ENCODE data around the gene CDO1.

CDO1 gene

GRCh38 chr5:115785381-115786065 is 30.9 kb downstream of the CDO1 start:
- DNase-seq (ENCODE audit: low read depth) = no peak

GRCh38 chr5:115778417-115778816 is 38.0 kb downstream of the CDO1 start:
- no peak for DNase-seq (ENCODE audit: low read depth)

GRCh38 chr5:115776989-115777388 is 39.5 kb downstream of the CDO1 start:
- DNase-seq (ENCODE audit: low read depth) = no peak

- no peak for DNase-seq (ENCODE audit: low read depth)
Measured at GRCh38 chr5:115775999-115776398, 40.5 kb downstream of the CDO1 start.

GRCh38 chr5:115774684-115775083 is 41.8 kb downstream of the CDO1 start:
- no peak for DNase-seq (ENCODE audit: low read depth)

- no peak for DNase-seq (ENCODE audit: low read depth)
Measured at GRCh38 chr5:115772731-115773475, 43.6 kb downstream of the CDO1 start.

GRCh38 chr5:115770466-115770865 is 46.0 kb downstream of the CDO1 start:
- DNase-seq (ENCODE audit: low read depth) = peak; percentile 36

GRCh38 chr5:115767424-115767823 is 49.0 kb downstream of the CDO1 start:
- no peak for DNase-seq (ENCODE audit: low read depth)

- DNase-seq (ENCODE audit: low read depth) = no peak
Measured at GRCh38 chr5:115766608-115767007, 49.9 kb downstream of the CDO1 start.

GRCh38 chr5:115758356-115758755 is 58.1 kb downstream of the CDO1 start:
- DNase-seq (ENCODE audit: low read depth) = no peak

- no peak for DNase-seq (ENCODE audit: low read depth)
Measured at GRCh38 chr5:115755675-115756074, 60.8 kb downstream of the CDO1 start.
